GM21723 (cell line): ENCODE results near the gene TMEM53.

Experiments used
- ATAC-seq: cut with Tn5 transposase; IDR thresholded peaks from one replicate; pipeline ENCODE4 v1.9.1; 2021; ENCODE audit warnings: mild to moderate bottlenecking, moderate library complexity; ENCODE audit not compliant: unreplicated experiment

Gene TMEM53

GRCh38 chr1:44606701-44607281 lies 67.5 kb downstream of the TMEM53 start:
- no peak for ATAC-seq

- no peak for ATAC-seq
These were observed 68.2 kb downstream of the TMEM53 start for GRCh38 chr1:44605914-44606615.

- no peak for ATAC-seq
These were observed 69.9 kb downstream of the TMEM53 start for GRCh38 chr1:44604157-44604955.

- no peak for ATAC-seq
These were observed 70.6 kb downstream of the TMEM53 start for GRCh38 chr1:44603718-44604117.
